CD4-positive, alpha-beta T cell treated with Interleukin-4 for 4 hours (primary cell): ENCODE measurements around the gene NPAS4.
A peak's percentile ranks its signal among the peaks of the same experiment; 100 is the strongest.
"Not testable (repeated sequence)": the region's sequence is repeated elsewhere in the genome, so short reads cannot be mapped to it uniquely, and the experiment has no call there.

Experiments
- DNase-seq: peaks from one replicate; pipeline ENCODE4 v3.0.0-alpha.2; 2020

Gene NPAS4

GRCh38 chr11:66420671-66421476 is at the start of gene NPAS4:
TSS of gene NPAS4 (plus strand) at chr11:66421035. CDS start at chr11:66421180, 145 bp downstream.
- DNase-seq: no peak

- DNase-seq: peak; percentile 74
Observed at GRCh38 chr11:66371627-66372415, 49.0 kb upstream of the NPAS4 start, which contains the start of gene SLC29A2. TSS of gene SLC29A2 (minus strand) at chr11:66371760. CDS start at chr11:66371591, 169 bp downstream.

- DNase-seq: no peak
Observed at GRCh38 chr11:66373265-66373664, 47.6 kb upstream of the NPAS4 start.

GRCh38 chr11:66373690-66374287 is 47.0 kb upstream of the NPAS4 start:
- DNase-seq: not testable (repeated sequence)

- not testable (repeated sequence) for DNase-seq
Observed at GRCh38 chr11:66380264-66380663, 40.6 kb upstream of the NPAS4 start.

- not testable (repeated sequence) for DNase-seq
Observed at GRCh38 chr11:66384316-66384715, 36.5 kb upstream of the NPAS4 start.

GRCh38 chr11:66386171-66387069 is 34.4 kb upstream of the NPAS4 start:
- peak; percentile 79 for DNase-seq

GRCh38 chr11:66388780-66389386 is 32.0 kb upstream of the NPAS4 start:
- DNase-seq: peak; percentile 75

GRCh38 chr11:66391322-66391721 is 29.5 kb upstream of the NPAS4 start:
- no peak for DNase-seq

GRCh38 chr11:66393954-66394353 is 26.9 kb upstream of the NPAS4 start:
- no peak for DNase-seq

GRCh38 chr11:66407651-66408050 is 13.2 kb upstream of the NPAS4 start:
- no peak for DNase-seq

- DNase-seq: peak; percentile 79
Observed at GRCh38 chr11:66408488-66409214, 12.2 kb upstream of the NPAS4 start.

- DNase-seq: no peak
Observed at GRCh38 chr11:66409226-66409625, 11.6 kb upstream of the NPAS4 start.

GRCh38 chr11:66410191-66410590 is 10.6 kb upstream of the NPAS4 start:
- DNase-seq: no peak

GRCh38 chr11:66411323-66411722 is 9.5 kb upstream of the NPAS4 start:
- DNase-seq: no peak

GRCh38 chr11:66412110-66412509 is 8.7 kb upstream of the NPAS4 start:
- DNase-seq: no peak

GRCh38 chr11:66413167-66413566 is 7.7 kb upstream of the NPAS4 start:
- no peak for DNase-seq

- DNase-seq: no peak
Observed at GRCh38 chr11:66414120-66414934, 6.5 kb upstream of the NPAS4 start.

GRCh38 chr11:66415423-66415822 is 5.4 kb upstream of the NPAS4 start:
- no peak for DNase-seq

- DNase-seq: no peak
Observed at GRCh38 chr11:66417000-66417399, 3.8 kb upstream of the NPAS4 start.
